Progenitor cell of endocrine pancreas (in vitro differentiated cells): ENCODE data around the gene SIGLEC5. TPM values are rescaled to one million over a fixed set of nuclear protein-coding genes. Genes with fewer than 3 reads are reported as not detected.
"Not testable (repeated sequence)": the region's sequence is repeated elsewhere in the genome, so short reads cannot be mapped to it uniquely, and the experiment has no call there.

Experiments used
- DNase-seq: peaks from one replicate; pipeline ENCODE4 v3.0.0; 2021; ENCODE audit warnings: low spot score; ENCODE audit not compliant: unreplicated experiment
- H3K27ac Mint-ChIP-seq: 2 replicates; pipeline ENCODE4 v1.8.0; 2021; ENCODE audit warnings: mild to moderate bottlenecking, moderate library complexity, mixed read lengths
- H3K27me3 Mint-ChIP-seq: 2 replicates; pipeline ENCODE4 v1.8.0; 2021; ENCODE audit warnings: mixed read lengths
- H3K36me3 Mint-ChIP-seq: 2 replicates; pipeline ENCODE4 v1.8.0; 2022; ENCODE audit warnings: mixed read lengths; ENCODE audit not compliant: insufficient read depth
- H3K4me1 Mint-ChIP-seq: 2 replicates; pipeline ENCODE4 v1.8.0; 2021; ENCODE audit warnings: low read depth, mixed read lengths
- H3K4me3 Mint-ChIP-seq: 2 replicates; pipeline ENCODE4 v1.8.0; 2021; ENCODE audit warnings: low read depth, mild to moderate bottlenecking, moderate library complexity, mixed read lengths
- H3K9me3 Mint-ChIP-seq: 2 replicates; pipeline ENCODE4 v1.8.0; 2021; ENCODE audit warnings: low read depth, mixed read lengths
- CTCF ChIP-seq: fragments of 200-600 bp; sonication (generic); IDR thresholded peaks from one replicate; pipeline ENCODE4 v1.5.0; 2021; ENCODE audit warnings: antibody characterized with exemption, mild to moderate bottlenecking; ENCODE audit not compliant: unreplicated experiment
- total RNA-seq: library from RNA; stranded (reverse); gene quantifications from 2 replicates; pipeline ENCODE4 v1.2.1, GENCODE V29; 2021

SIGLEC5 gene
- total RNA-seq, 1 donor from 2014 or later = not detected

GRCh38 chr19:51652266-51652665, 22.1 kb upstream of the SIGLEC5 start:
- H3K9me3 Mint-ChIP-seq = no peaks in the 10 kb centered on the region
- H3K27ac Mint-ChIP-seq = no peak overlapping the region
- H3K36me3 Mint-ChIP-seq = no peaks in the 10 kb centered on the region
- H3K4me3 Mint-ChIP-seq = no peak overlapping the region
- no peaks in the 10 kb centered on the region for H3K4me1 Mint-ChIP-seq
- DNase-seq = no peak
- peaks cover 36% of the 10 kb centered on the region for H3K27me3 Mint-ChIP-seq
- TF ChIP-seq CTCF = no peak

- Mint-ChIP-seq H3K36me3 (no peaks in the 10 kb centered on the region), H3K4me1 (no peaks in the 10 kb centered on the region), H3K27ac (no peak overlapping the region), H3K4me3 (no peak overlapping the region), H3K27me3 (peaks cover 30% of the 10 kb centered on the region), H3K9me3 (no peaks in the 10 kb centered on the region)
- no peak for TF ChIP-seq CTCF
- DNase-seq = no peak
These were observed 21.1 kb upstream of the SIGLEC5 start for GRCh38 chr19:51651216-51651846.

GRCh38 chr19:51647318-51647717, 17.1 kb upstream of the SIGLEC5 start:
- Mint-ChIP-seq H3K9me3 (no peaks in the 10 kb centered on the region), H3K27ac (no peak overlapping the region), H3K36me3 (no peaks in the 10 kb centered on the region), H3K4me1 (no peaks in the 10 kb centered on the region), H3K4me3 (no peak overlapping the region), H3K27me3 (peaks cover 36% of the 10 kb centered on the region)
- DNase-seq = no peak
- TF ChIP-seq CTCF = no peak

- not testable (repeated sequence) for H3K36me3 Mint-ChIP-seq, H3K4me3 Mint-ChIP-seq, H3K9me3 Mint-ChIP-seq, DNase-seq, H3K4me1 Mint-ChIP-seq, H3K27ac Mint-ChIP-seq
- peaks cover 35% of the 10 kb centered on the region for H3K27me3 Mint-ChIP-seq
These were observed 16.5 kb upstream of the SIGLEC5 start, which contains the start of gene SIGLEC14 for GRCh38 chr19:51646730-51647129. TSS of gene SIGLEC14 (minus strand) at chr19:51646825. CDS start at chr19:51646759, 66 bp downstream.

- Mint-ChIP-seq H3K27me3 (peaks cover 37% of the 10 kb centered on the region), H3K36me3 (no peaks in the 10 kb centered on the region), H3K9me3 (peaks cover 3% of the 10 kb centered on the region), H3K27ac (no peak overlapping the region), H3K4me3 (no peak overlapping the region), H3K4me1 (no peaks in the 10 kb centered on the region)
- no peak for DNase-seq
- TF ChIP-seq CTCF = no peak
These were observed 14.6 kb upstream of the SIGLEC5 start for GRCh38 chr19:51644636-51645271.

- Mint-ChIP-seq H3K36me3 (no peaks in the 10 kb centered on the region), H3K27me3 (peaks cover 31% of the 10 kb centered on the region), H3K4me1 (no peaks in the 10 kb centered on the region), H3K4me3 (no peak overlapping the region), H3K27ac (no peak overlapping the region), H3K9me3 (peaks cover 20% of the 10 kb centered on the region)
- no peak for DNase-seq
- no peak for TF ChIP-seq CTCF
These were observed 11.4 kb upstream of the SIGLEC5 start for GRCh38 chr19:51641648-51642047.
